Right lobe of liver (tissue), 6 donors: ENCODE data around the gene SEC31A. TPM values are rescaled to one million over a fixed set of nuclear protein-coding genes. Genes with fewer than 3 reads are reported as not detected.
"Not testable (repeated sequence)": the region's sequence is repeated elsewhere in the genome, so short reads cannot be mapped to it uniquely, and the experiment has no call there.

Source experiments
- ATAC-seq, 4 donors: fragments of 200-7000 bp; cut with Tn5 transposase; one replicate each; pipeline ENCODE4 v1.9.1; 2020; ENCODE audit warnings: mild to moderate bottlenecking in 4 of 4, moderate library complexity in 4 of 4
- DNase-seq, 3 donors: peaks; one replicate each; pipeline ENCODE4 v3.0.0-alpha.2; 2020
- H3K27ac ChIP-seq, 3 donors: fragments of 200-600 bp; one replicate each; pipeline ENCODE4 v1.8.0; 2022
- H3K27me3 ChIP-seq, 2 donors: fragments of 200-600 bp; one replicate each; pipeline ENCODE4 v1.8.0; 2022
- H3K36me3 ChIP-seq, 4 donors: fragments of 200-600 bp; sonication (generic) in 1 of 4; one replicate each; pipeline versions ENCODE4 v1.5.1 to v1.8.0; 2017 to 2022; ENCODE audit warnings: control low read depth in 1 of 4
- H3K4me1 ChIP-seq, 4 donors: fragments of 200-600 bp; sonication (generic) in 1 of 4; one replicate each; pipeline versions ENCODE4 v1.5.1 to v1.8.0; 2017 to 2022; ENCODE audit warnings: control low read depth in 1 of 4
- H3K4me3 ChIP-seq, 3 donors: fragments of 200-600 bp; one replicate each; pipeline ENCODE4 v1.8.0; 2022
- H3K9me3 ChIP-seq, 4 donors: fragments of 200-600 bp; sonication (generic) in 1 of 4; one replicate each; pipeline versions ENCODE4 v1.5.1 to v1.8.0; 2017 to 2022; ENCODE audit warnings: control low read depth in 1 of 4
- POLR2A ChIP-seq: fragments of 450-650 bp; IDR thresholded peaks from one replicate; pipeline ENCODE4 v1.6.1; 2017; ENCODE audit warnings: antibody characterized with exemption, mild to moderate bottlenecking
- WGBS: methylation state at CpG from one replicate; pipeline ENCODE4 v1.1.6; 2018; ENCODE audit warnings: low coverage, low lambda C conversion rate; ENCODE audit not compliant: insufficient coverage; ENCODE audit errors: missing lambda C conversion rate; 5-methylcytosine and 5-hydroxymethylcytosine counted together
- intact Hi-C, 2 donors: fragments of 100-400 bp; cut with DNase I; formaldehyde crosslinking; loops; one replicate each; pipeline versions ENCODE4 v1.11.2 to v1.14.1; 2022
- total RNA-seq, 6 experiments: library from RNA; depleted of rRNA in 2 of 6; stranded (reverse); fragments of >200 nt in 2 of 6; fragmentation: NEBNext Ultra II Directional in 3 of 6; extraction: Animal tissue kit (Norgen Biotek cat#: 25700) in 3 of 6; gene quantifications; one replicate each; pipeline versions ENCODE4 v1.1.0 to v1.2.4, GENCODE V29; 2016 to 2023
- TF ChIP-seq, protein P1 (sequence below), 4 donors: fragments of 200-600 bp in 3 of 4; fragments of 450-650 bp in 1 of 4; IDR thresholded peaks; one replicate each; pipeline versions ENCODE4 v1.5.1 to v1.8.0; 2016 to 2022; ENCODE audit warnings: antibody characterized with exemption in 4 of 4, mild to moderate bottlenecking in 2 of 4
- donor health status: DM: no; HTN: yes; CAD: no.
- donor health status: DM: no; HTN: no; CAD: no.
- donor health status: DM: no; HTN: no; CAD: no.
- donor health status: DM: no; HTN: yes; CAD: no.
- donor health status: DM: no; HTN: yes; CAD: no.

SEC31A gene
- total RNA-seq, 6 experiments from 2014 or later: 117 to 161 (median 128) TPM

DNA sequence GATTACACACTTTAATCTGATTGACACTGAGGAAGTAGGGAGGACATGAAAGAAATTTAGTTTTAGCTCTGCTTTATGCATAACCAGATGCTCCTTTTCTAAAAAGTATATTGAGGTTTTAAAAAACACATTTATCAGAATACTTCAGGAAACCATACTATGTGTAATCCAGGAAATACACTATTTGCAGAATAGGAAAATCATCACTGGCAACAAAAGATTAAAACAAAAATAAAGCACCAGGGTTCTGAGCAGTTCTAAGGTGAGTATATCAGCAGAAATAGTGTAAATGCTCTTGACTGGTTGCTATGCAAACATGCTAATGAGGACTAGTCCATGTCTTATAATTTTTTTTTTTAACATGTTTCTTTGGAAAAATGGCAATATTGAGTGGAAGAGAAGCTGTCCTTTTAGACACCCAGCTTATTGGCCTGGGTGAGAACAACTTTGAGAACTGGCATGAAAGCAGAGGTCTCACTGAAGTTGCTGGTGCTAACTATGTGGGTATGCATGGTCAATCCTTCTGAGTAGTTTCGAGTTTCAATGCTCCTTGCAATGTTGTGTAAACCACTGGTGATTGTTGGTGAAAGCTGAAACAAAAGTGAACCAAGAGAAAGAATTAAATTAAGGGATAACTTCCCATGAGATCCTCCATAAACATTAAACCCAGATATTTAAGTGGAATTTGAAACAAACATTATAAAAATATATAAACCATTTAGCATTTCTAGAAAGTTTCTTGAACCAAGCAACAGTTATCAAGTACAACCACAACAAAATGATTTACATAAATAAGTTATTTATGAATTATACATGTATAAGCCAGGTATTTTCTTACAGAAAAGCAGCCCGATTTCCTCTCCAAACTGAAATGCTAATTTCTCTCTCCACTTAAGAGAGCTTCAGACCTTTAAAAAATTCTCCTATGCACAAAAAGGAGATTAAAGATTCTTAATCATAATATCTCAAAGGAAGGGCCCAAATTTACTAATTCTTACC lies 72.0 kb downstream of the SEC31A start:
- ATAC-seq (no peak), DNase-seq (no peak)
- Histone ChIP-seq H3K4me3 (no peak overlapping the region), H3K4me1 (no peaks in the 10 kb centered on the region), H3K27me3 (no peaks in the 10 kb centered on the region), H3K27ac (no peak overlapping the region), H3K9me3 (no peaks in the 10 kb centered on the region), H3K36me3 (peaks cover 4 to 72% (median 37%) of the 10 kb centered on the region in 4 donors)
- intact Hi-C loops: no loop called here
- TF ChIP-seq POLR2A: no peak
- TF ChIP-seq, protein P1, sequence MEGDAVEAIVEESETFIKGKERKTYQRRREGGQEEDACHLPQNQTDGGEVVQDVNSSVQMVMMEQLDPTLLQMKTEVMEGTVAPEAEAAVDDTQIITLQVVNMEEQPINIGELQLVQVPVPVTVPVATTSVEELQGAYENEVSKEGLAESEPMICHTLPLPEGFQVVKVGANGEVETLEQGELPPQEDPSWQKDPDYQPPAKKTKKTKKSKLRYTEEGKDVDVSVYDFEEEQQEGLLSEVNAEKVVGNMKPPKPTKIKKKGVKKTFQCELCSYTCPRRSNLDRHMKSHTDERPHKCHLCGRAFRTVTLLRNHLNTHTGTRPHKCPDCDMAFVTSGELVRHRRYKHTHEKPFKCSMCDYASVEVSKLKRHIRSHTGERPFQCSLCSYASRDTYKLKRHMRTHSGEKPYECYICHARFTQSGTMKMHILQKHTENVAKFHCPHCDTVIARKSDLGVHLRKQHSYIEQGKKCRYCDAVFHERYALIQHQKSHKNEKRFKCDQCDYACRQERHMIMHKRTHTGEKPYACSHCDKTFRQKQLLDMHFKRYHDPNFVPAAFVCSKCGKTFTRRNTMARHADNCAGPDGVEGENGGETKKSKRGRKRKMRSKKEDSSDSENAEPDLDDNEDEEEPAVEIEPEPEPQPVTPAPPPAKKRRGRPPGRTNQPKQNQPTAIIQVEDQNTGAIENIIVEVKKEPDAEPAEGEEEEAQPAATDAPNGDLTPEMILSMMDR (IDR thresholded peaks at IDR 0.05): no peak
- 86% methylated on average over 2 of the region's 2 CpGs for WGBS

DNA sequence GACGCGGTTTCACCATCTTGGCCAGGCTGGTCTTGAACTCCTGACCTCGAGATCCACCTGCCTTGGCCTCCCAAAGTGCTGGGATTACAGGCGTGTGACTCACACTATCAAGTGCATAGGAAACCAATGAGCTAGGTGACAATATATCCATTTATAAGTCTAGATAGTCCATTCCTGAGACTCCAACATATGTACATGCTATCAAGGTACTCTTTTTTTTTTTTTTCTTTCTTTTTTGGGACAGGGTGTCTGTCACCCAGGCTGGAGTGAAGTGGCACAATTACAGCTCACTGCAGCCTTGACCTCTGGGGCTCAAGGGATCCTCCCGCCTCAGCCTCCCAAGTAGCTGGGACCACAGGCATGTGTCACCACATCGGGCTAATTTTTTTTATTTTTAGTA lies 74.1 kb downstream of the SEC31A start:
- H3K27me3 ChIP-seq, intact Hi-C loops, H3K9me3 ChIP-seq, H3K4me1 ChIP-seq, DNase-seq, ATAC-seq, H3K4me3 ChIP-seq, H3K27ac ChIP-seq: not testable (repeated sequence)
- WGBS: 94% methylated on average over 4 of the region's 6 CpGs
- H3K36me3 ChIP-seq: peaks cover 0 to 52% (median 22%) of the 10 kb centered on the region in 4 donors

DNA sequence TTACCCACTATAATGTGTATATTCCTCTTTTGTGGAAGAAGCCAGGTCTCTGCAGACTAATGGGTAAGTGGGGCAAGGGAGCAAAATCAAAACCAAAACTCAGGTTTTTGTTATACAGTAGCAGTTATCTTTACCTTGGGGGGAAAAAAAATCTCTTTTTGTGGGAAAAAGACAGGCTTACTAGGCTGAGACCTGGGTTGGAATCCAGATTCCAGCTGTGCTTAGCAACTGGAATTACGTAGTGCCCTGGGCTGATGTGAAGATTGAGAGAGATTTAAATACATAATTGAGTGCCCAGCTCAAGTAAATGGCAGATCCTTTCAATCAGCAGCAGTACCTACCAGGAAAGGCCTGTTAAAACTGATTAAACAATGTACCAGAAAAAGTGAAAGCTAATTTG lies 76.9 kb downstream of the SEC31A start:
- TF ChIP-seq, protein P1 (IDR thresholded peaks at IDR 0.05): no peak
- TF ChIP-seq POLR2A: no peak
- no peak for DNase-seq
- peaks cover 0 to 8% (median 0%) of the 10 kb centered on the region in 4 donors for H3K4me1 ChIP-seq
- WGBS: 83% methylated on average over 1 of the region's 1 CpG
- peaks cover 0 to 25% (median 10%) of the 10 kb centered on the region in 4 donors for H3K36me3 ChIP-seq
- intact Hi-C loops: no loop called here
- H3K27ac ChIP-seq: no peak overlapping the region
- H3K4me3 ChIP-seq: no peak overlapping the region
- H3K27me3 ChIP-seq: no peaks in the 10 kb centered on the region
- no peaks in the 10 kb centered on the region for H3K9me3 ChIP-seq
- no peak for ATAC-seq

DNA sequence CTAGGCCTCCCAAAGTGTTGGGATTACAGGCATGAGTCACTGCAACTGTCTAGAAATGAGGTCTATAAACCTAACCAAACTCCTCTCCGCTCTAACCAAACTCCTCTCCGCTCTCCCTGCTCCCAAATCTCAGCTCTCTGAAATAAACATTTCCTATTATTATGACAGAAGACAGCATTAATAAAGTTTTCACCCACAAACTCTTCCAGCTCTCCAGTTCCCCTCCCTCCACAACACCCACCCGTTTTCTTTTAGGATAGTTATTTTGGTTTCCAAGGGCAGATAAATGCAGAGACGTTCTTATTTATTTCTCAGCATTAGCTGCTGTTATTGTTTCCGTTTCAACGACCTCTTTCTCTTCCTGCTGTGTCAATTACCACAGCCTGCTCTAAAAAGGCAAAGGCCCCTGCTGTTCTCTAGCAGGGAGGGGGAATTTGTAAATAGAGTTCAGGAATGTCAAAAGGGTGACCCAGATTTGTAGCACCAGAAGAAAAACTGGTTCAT lies 79.1 kb downstream of the SEC31A start:
- H3K9me3 ChIP-seq: no peaks in the 10 kb centered on the region
- peak; percentile 59 to 84 (median 77) for ATAC-seq
- peak overlapping the region in 1 of 3 donors; percentile 13 for H3K27ac ChIP-seq
- no peak overlapping the region for H3K4me3 ChIP-seq
- H3K27me3 ChIP-seq: no peaks in the 10 kb centered on the region
- intact Hi-C loops: no loop called here
- WGBS: 19% methylated on average over 6 of the region's 6 CpGs
- no peak for DNase-seq
- TF ChIP-seq, protein P1 (IDR thresholded peaks at IDR 0.05): no peak
- no peak for TF ChIP-seq POLR2A
- H3K36me3 ChIP-seq: peaks cover 0 to 3% (median 0%) of the 10 kb centered on the region in 4 donors
- peaks cover 0 to 8% (median 0%) of the 10 kb centered on the region in 4 donors for H3K4me1 ChIP-seq

DNA sequence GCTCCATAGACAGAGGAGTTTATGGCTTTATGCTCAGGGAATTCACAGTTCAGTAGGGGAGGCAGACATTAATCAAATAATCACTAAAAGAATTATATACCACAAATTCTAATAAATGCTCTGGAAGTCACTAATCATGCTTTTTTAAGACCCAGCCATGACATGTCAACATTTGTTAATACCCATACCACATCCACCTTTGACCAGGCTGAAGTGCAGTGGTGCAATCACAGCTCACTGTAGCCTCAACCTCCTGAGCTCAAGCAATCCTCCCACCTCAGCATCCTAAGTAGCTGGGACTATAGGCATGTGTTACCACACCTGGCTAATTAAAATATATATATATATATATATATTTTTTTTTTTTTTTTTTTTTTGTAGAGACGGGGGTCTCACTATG lies 79.6 kb downstream of the SEC31A start:
- Histone ChIP-seq H3K27ac (peak overlapping the region in 1 of 3 donors; percentile 13), H3K36me3 (no peaks in the 10 kb centered on the region), H3K4me1 (peaks cover 0 to 8% (median 0%) of the 10 kb centered on the region in 4 donors), H3K9me3 (no peaks in the 10 kb centered on the region), H3K4me3 (no peak overlapping the region), H3K27me3 (no peaks in the 10 kb centered on the region)
- DNase-seq: no peak
- TF ChIP-seq, protein P1 (IDR thresholded peaks at IDR 0.05): no peak
- TF ChIP-seq POLR2A: no peak
- 20% methylated on average over 1 of the region's 1 CpG for WGBS
- peak in 2 of 4 donors; percentile 18 to 49 for ATAC-seq
- intact Hi-C loops: no loop called here
